BJ (cell line): ENCODE measurements around the gene METAP1. TPM values are rescaled to one million over a fixed set of nuclear protein-coding genes. Genes with fewer than 3 reads are reported as not detected.
"Not testable (repeated sequence)": the region's sequence is repeated elsewhere in the genome, so short reads cannot be mapped to it uniquely, and the experiment has no call there.

Source experiments
- CTCF ChIA-PET: fragments of 350-600 bp; formaldehyde crosslinking; extraction: SDS; loops from one replicate; lab custom pipeline; 2021; ENCODE audit warnings: antibody characterized with exemption, inconsistent platforms; lab: Yijun Ruan, JAX
- POLR2A ChIA-PET: fragments of 300-600 bp; sonication (Branson Sonifier 250); formaldehyde crosslinking; extraction: SDS; loops from one replicate; lab custom pipeline; 2021; ENCODE audit warnings: antibody characterized with exemption; lab: Charles Lee
- DNase-seq: peaks from one replicate; pipeline ENCODE4 v3.0.0-alpha.2; 2011; ENCODE audit warnings: low read depth
- H3K27me3 ChIP-seq: 2 replicates; pipeline ENCODE4 v1.6.0; 2011; ENCODE audit warnings: low read length; ENCODE audit not compliant: control insufficient read depth, insufficient read depth
- H3K36me3 ChIP-seq: 2 replicates; pipeline ENCODE4 v1.5.1; 2011; ENCODE audit warnings: low read length; ENCODE audit not compliant: control insufficient read depth, insufficient read depth
- H3K4me3 ChIP-seq: 2 replicates; pipeline ENCODE4 v1.5.1; 2011; ENCODE audit warnings: low read depth, mild to moderate bottlenecking, control low read depth, low read length
- polyA plus RNA-seq: library from polyadenylated mRNA; depleted of rRNA; stranded (reverse); fragments of >200 nt; gene quantifications from 2 replicates; pipeline ENCODE4 v1.2.3, GENCODE V29; 2011
- TF ChIP-seq, protein P1 (sequence below): IDR thresholded peaks from 2 replicates; pipeline ENCODE4 v1.5.1; 2011; ENCODE audit warnings: low read depth, mild to moderate bottlenecking, control low read depth, inconsistent platforms, low read length, moderate library complexity; ENCODE audit not compliant: insufficient read depth

Gene METAP1
- polyA plus RNA-seq, 1 experiment, result 50.2 TPM

GRCh38 chr4:99078336-99078735 is 82.8 kb downstream of the METAP1 start:
- ChIA-PET CTCF (interaction anchor here (1.0 to 1.8 kb wide), 2 partner anchors 14 to 22 kb away, joined by 3 to 6 read pairs; no protein-coding TSS in a partner anchor), POLR2A (no interaction called here)
- DNase-seq, result no peak
- Histone ChIP-seq H3K4me3 (no peak overlapping the region), H3K36me3 (peaks cover 28% of the 10 kb centered on the region), H3K27me3 (no peaks in the 10 kb centered on the region)
- TF ChIP-seq, protein P1, sequence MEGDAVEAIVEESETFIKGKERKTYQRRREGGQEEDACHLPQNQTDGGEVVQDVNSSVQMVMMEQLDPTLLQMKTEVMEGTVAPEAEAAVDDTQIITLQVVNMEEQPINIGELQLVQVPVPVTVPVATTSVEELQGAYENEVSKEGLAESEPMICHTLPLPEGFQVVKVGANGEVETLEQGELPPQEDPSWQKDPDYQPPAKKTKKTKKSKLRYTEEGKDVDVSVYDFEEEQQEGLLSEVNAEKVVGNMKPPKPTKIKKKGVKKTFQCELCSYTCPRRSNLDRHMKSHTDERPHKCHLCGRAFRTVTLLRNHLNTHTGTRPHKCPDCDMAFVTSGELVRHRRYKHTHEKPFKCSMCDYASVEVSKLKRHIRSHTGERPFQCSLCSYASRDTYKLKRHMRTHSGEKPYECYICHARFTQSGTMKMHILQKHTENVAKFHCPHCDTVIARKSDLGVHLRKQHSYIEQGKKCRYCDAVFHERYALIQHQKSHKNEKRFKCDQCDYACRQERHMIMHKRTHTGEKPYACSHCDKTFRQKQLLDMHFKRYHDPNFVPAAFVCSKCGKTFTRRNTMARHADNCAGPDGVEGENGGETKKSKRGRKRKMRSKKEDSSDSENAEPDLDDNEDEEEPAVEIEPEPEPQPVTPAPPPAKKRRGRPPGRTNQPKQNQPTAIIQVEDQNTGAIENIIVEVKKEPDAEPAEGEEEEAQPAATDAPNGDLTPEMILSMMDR, result no peak

GRCh38 chr4:99078931-99079624 is 83.6 kb downstream of the METAP1 start:
- ChIA-PET CTCF (interaction anchor here (1.0 to 1.8 kb wide), 2 partner anchors 14 to 23 kb away, joined by 3 to 6 read pairs; no protein-coding TSS in a partner anchor), POLR2A (no interaction called here)
- Histone ChIP-seq H3K36me3 (peaks cover 26% of the 10 kb centered on the region), H3K27me3 (no peaks in the 10 kb centered on the region), H3K4me3 (no peak overlapping the region)
- TF ChIP-seq, protein P1, result no peak
- no peak for DNase-seq

GRCh38 chr4:99079625-99080295 is 84.2 kb downstream of the METAP1 start:
- H3K36me3 ChIP-seq, result peaks cover 30% of the 10 kb centered on the region
- POLR2A ChIA-PET, result no interaction called here

DNA sequence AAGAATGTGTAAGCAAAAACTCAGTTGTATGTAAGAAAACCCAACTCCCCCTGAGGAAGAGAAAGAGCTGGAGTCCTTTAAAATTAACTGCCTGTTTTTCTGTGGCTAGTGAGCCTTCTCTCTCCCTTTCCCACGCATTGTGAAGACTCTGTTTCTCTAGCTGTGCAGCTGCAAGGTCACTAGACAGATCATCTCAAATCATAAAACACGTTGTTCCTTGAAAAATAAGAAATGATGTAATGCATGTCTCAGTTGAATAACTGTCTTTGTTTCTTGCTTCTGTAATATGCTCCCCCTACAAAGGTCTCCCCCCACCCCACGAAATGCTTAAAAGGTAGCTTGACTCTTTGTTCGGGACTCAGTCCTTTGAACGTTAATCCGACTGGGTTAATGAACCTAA is 85.3 kb downstream of the METAP1 start:
- DNase-seq, CTCF ChIA-PET: not testable (repeated sequence)

More at GRCh38 chr4:99079625-99080295, 84.2 kb downstream of the METAP1 start:
- no peak for DNase-seq
- Histone ChIP-seq H3K27me3 (no peaks in the 10 kb centered on the region), H3K4me3 (no peak overlapping the region)
- CTCF ChIA-PET, result interaction anchor here (1.8 kb wide), 1 partner anchor 24 kb away, joined by 6 read pairs; no protein-coding TSS in a partner anchor
- TF ChIP-seq, protein P1, result no peak

GRCh38 chr4:99082192-99082591 is 86.7 kb downstream of the METAP1 start:
- ChIA-PET CTCF (no interaction called here), POLR2A (no interaction called here)
- DNase-seq, result no peak
- peaks cover 23% of the 10 kb centered on the region for H3K36me3 ChIP-seq
- no peaks in the 10 kb centered on the region for H3K27me3 ChIP-seq
- no peak overlapping the region for H3K4me3 ChIP-seq
- TF ChIP-seq, protein P1, result no peak

More for the DNA sequence above, 85.3 kb downstream of the METAP1 start:
- peaks cover 29% of the 10 kb centered on the region for H3K36me3 ChIP-seq
- not testable (repeated sequence) for H3K4me3 ChIP-seq, H3K27me3 ChIP-seq
- POLR2A ChIA-PET, result interaction anchor here (0.6 kb wide), 1 partner anchor 24 kb away, joined by 3 read pairs; no protein-coding TSS in a partner anchor
